ENCODE measurements around the gene MYOG.

The MYOG gene

DNA sequence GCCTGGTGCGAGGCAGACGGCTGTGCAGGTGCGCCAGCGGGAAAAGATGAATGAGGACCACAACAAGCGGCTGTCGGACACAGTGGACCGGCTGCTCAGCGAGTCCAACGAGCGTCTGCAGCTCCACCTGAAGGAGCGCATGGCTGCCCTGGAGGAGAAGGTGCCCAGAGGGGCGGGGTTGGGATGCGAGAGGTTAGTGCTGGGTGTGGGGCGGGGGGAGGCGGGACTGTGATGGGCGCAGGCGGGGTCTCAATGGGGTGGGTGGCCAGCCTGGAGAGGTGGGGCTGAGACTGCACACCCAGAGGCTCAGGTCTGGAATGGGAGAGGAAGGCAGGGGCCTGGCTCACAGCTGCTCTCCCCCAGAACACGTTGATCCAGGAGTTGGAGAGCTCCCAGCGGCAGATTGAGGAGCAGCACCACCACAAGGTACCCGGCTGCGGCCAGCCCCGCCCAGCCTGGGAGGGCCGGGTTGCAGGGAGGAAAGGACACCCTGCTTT lies 37.2 kb downstream of the MYOG start:
- no peak for DNase-seq (ENCODE audit: low read depth in 2 of 2, low spot score in 1 of 2)

GRCh38 chr1:203048086-203048485 lies 37.7 kb downstream of the MYOG start:
- no peak for DNase-seq (ENCODE audit: low read depth in 2 of 2, low spot score in 1 of 2)

DNA sequence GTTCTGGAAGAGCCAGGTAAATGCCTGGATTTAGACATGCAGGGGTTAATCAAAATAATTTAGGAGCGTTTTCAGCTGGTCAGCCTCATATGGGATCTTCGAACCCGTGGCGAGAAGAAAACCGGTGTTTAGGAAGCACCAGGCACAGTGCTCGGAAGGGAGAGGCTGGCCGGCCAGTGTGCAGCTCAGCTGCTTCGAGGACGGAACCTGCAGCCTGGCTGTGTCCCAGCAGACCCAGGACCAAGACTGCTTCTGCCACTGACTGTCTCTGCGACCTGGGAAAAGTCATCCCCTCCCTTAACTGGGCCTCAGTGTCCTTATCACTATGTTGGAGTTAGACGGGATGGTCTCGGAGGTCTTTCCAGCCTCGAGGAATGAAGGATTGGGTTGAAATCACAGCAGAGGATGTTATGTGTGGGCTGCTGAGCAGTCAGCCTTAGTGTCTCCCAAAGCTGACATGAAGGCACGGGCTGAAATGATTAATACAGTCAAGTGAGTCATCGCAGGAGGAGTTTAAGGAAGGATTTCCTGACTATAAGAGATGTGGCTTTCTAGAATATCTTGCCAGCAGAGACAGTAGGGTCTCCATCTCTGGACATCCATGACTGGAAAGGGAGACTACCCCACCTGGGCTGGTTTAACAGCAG lies 38.7 kb downstream of the MYOG start:
- DNase-seq (ENCODE audit: low read depth in 2 of 2, low spot score in 1 of 2), result no peak

- DNase-seq (ENCODE audit: low read depth in 2 of 2, low spot score in 1 of 2), result no peak
Measured at GRCh38 chr1:203045821-203046594, 39.8 kb downstream of the MYOG start.

DNA sequence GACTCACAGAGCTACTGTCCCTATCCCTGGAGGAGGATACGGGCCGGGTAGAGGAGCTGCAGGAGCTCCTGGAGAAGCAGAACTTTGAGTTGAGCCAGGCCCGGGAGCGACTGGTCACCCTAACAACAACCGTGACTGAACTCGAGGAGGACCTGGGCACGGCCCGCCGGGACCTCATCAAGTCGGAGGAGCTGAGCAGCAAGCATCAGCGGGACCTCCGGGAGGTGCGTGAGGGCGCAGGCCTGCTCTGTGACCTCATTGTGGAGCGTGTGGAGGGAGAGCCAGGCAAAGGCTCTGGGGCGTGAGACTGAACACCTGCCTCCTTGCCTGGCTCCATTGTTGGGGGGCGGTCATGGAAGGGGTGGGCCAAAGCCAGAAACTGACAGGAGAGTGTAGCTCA lies 40.5 kb downstream of the MYOG start:
- no peak for DNase-seq (ENCODE audit: low read depth in 2 of 2, low spot score in 1 of 2)

DNA sequence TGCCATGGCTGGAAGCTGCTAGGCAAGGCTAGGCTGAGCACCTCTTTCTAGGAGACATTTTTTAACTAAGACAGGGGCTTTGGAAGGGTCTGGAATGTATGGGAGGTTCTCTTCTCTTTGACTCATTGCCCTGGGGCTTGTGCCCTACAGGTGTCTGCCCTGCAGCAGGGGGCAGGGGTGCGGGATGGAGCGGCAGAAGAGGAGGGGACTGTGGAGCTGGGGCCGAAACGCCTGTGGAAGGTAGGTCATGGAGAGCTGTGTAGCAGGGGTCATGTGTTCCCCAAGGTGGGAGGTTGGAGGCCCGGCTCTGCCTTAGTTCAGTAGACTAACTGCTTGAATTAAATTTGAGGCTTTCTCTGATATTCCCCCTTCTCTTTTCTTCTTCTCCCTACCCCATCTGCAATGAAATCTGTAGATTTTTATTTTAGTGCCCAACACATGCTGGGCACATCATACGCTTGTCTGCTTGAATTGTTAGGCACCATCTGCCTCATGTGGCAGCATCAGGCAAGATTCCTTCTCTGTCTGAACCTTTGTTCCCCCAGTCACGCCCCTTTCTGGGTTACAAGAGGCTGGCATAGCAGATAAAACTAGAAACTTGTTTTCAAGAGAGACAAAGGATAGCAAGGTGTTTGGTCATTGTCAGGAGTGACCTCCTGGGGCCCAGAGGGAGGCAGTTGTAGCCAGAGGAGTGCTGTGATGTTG lies 41.1 kb downstream of the MYOG start:
- no peak for DNase-seq (ENCODE audit: low read depth in 2 of 2, low spot score in 1 of 2)

- no peak for DNase-seq (ENCODE audit: low read depth in 2 of 2, low spot score in 1 of 2)
Measured at GRCh38 chr1:203043830-203044545, 41.8 kb downstream of the MYOG start.

DNA sequence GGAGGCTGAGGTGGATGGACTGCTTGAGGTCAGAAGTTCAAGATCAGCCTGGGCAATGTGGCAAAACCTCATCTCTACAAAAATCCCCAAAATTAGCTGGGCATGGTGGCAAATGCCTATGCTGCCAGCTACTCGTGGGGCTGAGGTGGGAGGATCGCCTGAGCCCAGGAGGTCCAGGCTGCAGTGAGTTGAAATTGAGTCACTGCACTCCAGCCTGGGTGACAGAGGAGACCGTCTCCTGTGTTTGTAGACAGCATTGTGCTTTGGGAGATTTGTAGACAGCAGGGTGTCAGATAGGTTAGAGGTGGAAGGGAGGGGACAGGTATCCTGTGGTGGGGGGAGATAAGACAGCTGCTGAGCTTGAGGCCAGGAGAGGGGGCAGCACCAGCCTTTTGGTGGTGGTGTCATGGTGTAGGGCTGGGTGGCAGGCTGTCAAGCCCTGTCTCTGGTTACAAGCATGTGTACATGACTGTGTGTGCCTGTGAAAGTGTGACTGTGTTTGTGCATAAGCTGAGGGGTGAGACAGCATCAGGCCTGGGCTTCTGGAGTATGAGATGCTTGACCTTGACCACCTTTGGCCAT lies 44.4 kb downstream of the MYOG start:
- no peak for DNase-seq (ENCODE audit: low read depth in 2 of 2, low spot score in 1 of 2)

DNA sequence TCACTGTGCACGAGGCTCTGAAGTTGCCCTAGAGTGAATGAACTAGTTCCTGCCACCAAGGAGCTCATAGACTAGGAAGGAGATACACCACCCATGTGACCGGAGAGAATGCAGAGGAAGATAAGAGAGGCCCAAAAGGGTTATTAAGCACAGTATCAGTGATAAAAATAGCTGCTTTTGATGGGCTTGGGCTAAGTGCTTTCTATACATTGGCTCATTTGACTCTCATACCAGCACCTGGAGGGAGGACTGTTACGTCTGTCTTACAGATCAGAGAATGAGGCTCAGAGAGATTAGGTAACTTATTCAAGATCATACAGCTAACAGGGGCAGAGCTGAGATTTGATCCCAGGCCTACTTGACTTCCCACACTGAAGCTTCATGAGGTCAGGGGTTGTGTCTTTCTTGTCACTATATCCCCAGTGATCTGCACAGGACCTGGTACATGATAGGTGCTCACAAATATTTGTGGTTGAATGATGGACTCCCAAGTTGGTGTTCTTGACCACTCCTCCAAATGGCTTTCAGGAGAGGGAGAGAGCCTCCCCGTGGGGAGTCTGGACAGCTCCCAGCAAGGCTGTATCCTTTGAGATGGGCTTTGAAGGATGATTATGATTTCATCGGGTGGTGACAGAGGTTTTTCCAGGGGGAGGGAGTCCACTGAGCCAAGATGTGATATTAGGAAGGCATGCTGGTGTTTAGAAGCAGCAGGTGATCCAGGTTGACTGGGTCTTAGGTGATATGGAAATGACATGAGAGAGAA lies 45.1 kb downstream of the MYOG start:
- DNase-seq (ENCODE audit: low read depth in 2 of 2, low spot score in 1 of 2), result no peak

- DNase-seq (ENCODE audit: low read depth in 2 of 2, low spot score in 1 of 2), result no peak
Measured at GRCh38 chr1:203039609-203040512, 46.0 kb downstream of the MYOG start.

GRCh38 chr1:203038891-203039608 lies 46.8 kb downstream of the MYOG start:
- DNase-seq (ENCODE audit: low read depth in 2 of 2, low spot score in 1 of 2), result peak; percentile 22 to 27

DNA sequence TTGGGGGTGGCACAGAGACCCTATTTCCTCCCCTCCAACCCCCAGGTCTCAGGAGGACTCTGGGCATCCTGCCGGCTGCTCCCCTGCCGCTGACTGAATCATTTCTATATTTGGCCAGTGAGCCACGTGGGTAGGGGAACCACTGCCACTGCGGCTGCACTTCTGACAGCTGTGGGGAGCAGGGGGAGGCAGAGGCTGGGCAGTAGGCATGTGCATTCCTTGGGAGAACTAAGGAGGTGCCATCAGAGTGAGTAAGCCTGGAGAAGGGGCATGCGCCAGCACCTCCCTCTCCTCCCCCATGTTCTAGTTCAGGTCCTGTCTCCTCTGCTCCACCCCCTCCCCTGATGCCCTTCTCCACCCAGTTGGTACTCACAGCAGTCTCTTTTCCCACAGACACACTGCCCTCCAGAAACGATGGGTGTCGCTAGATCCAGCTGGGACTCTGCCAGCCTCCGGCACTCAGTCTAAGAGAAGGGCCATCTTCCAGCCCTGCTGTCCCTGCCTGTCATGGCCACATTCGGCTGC lies 47.5 kb downstream of the MYOG start:
- no peak for DNase-seq (ENCODE audit: low read depth in 2 of 2, low spot score in 1 of 2)

DNA sequence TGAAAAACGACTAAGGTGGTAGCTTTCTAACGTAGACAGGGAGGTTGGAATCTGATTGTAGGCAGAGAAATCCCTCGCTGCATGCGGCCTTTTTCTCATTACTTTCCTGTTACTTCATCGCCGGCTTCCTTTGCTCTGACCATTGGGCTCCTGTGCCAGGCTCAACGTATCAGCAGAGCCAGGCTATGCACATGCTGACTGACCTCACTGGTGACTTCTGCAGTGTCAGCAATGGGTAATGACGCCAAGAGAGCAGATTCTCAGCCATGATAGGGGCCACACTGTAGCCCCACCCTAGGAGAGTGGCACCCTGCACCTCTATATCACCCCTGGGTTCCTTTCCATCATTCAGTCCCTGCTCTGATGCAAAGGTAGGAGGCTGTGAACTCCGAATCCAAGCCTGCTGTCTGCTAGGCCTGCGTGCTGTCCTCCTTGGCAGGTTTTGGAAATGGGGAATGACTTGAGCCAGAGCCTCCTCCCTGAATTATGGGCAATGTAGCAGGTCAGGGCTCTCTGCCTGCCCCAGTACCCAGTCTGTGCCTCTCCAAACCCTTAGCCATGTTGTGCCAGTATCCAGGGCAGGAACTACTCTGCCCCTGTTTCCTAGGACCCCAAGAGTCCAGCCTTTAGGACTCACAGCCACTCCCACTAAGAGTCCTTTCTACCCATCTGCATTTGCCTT lies 48.2 kb downstream of the MYOG start:
- DNase-seq (ENCODE audit: low read depth in 2 of 2, low spot score in 1 of 2), result no peak

DNA sequence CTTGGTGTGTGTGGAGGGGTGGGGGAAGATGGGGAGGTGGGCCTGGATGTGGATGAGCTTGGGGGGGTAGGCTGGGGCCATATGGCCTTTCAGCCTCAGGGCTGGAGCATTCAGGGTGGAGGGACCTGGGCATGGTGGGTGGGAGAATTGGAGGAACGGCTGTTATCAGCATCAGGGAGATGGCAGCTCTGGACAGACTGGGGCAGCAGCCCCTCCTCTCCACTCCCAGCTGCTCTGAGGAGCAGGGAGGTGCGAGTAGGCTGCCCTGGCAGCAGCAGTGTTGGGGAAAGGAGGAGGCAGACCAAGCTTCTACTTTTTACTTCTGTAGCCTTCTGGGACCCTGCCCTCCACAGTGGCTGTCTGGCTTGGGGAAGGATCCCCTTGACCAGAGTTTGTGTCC lies 49.3 kb downstream of the MYOG start:
- DNase-seq (ENCODE audit: low read depth in 2 of 2, low spot score in 1 of 2), result no peak

DNA sequence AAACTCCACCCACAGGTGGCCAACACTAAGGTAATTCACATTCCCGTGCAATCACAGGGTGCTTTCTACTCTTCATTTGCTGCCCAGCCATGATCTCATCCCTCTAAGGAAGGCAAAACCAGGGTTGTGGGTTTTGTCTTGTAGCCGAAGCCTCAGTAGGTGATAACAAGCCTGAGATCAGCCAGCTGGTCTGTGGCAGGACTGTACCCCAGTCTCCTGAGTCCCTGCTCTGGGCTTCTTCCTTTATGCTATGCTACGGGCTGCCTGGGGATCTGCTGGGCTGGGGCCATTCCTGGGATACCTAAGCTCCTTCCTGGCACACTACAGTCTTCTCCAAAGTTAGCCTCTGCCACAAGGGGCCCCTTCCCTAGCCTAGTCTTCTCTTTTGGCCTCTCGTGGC lies 49.7 kb downstream of the MYOG start:
- DNase-seq (ENCODE audit: low read depth in 2 of 2, low spot score in 1 of 2), result no peak

- no peak for DNase-seq (ENCODE audit: low read depth in 2 of 2, low spot score in 1 of 2)
Measured at GRCh38 chr1:203035111-203036000, 50.5 kb downstream of the MYOG start.
